Heart right ventricle (tissue), 16 donors: Measurements from ENCODE around the gene SPATA31D1. TPM values are rescaled to one million over a fixed set of nuclear protein-coding genes. Genes with fewer than 3 reads are reported as not detected.

Experiments
- ATAC-seq, 8 donors: fragments of 200-7000 bp; cut with Tn5 transposase; one replicate each; pipeline ENCODE4 v1.9.1; 2020; ENCODE audit warnings: mild to moderate bottlenecking in 8 of 8, moderate library complexity in 8 of 8, moderate number of reproducible peaks in 1 of 8
- DNase-seq, 2 donors: peaks; one replicate each; pipeline ENCODE4 v3.0.0-alpha.2; 2020
- H3K27ac ChIP-seq, 10 donors: fragments of 200-600 bp; sonication (generic) in 2 of 10; one replicate each; pipeline versions ENCODE4 v1.5.0 to v1.8.0; 2020 to 2022; ENCODE audit warnings: mild to moderate bottlenecking in 3 of 10
- H3K27me3 ChIP-seq, 7 donors: fragments of 200-600 bp; one replicate each; pipeline ENCODE4 v1.8.0; 2021 to 2022; ENCODE audit warnings: mild to moderate bottlenecking in 2 of 7
- H3K36me3 ChIP-seq, 9 donors: fragments of 200-600 bp; sonication (generic) in 1 of 9; one replicate each; pipeline versions ENCODE4 v1.5.0 to v1.8.0; 2020 to 2022; ENCODE audit warnings: mild to moderate bottlenecking in 2 of 9
- H3K4me1 ChIP-seq, 9 donors: fragments of 200-600 bp; sonication (generic) in 1 of 9; one replicate each; pipeline versions ENCODE4 v1.5.0 to v1.8.0; 2020 to 2022; ENCODE audit warnings: mild to moderate bottlenecking in 4 of 9
- H3K4me3 ChIP-seq, 10 donors: fragments of 200-600 bp; sonication (generic) in 2 of 10; one replicate each; pipeline versions ENCODE4 v1.5.0 to v1.8.0; 2020 to 2022; ENCODE audit warnings: mild to moderate bottlenecking in 7 of 10, moderate library complexity in 2 of 10
- H3K9me3 ChIP-seq, 11 donors: fragments of 200-600 bp in 10 of 11; sonication (generic) in 2 of 11; one replicate each; pipeline versions ENCODE4 v1.5.0 to v1.8.0; 2013 to 2022; ENCODE audit warnings: mild to moderate bottlenecking in 2 of 11, control low read depth in 1 of 11, moderate library complexity in 1 of 11
- CTCF ChIP-seq, 9 donors: fragments of 200-600 bp; sonication (generic) in 2 of 9; IDR thresholded peaks; one replicate each; pipeline versions ENCODE4 v1.5.0 to v1.8.0; 2021 to 2022; ENCODE audit warnings: antibody characterized with exemption in 9 of 9, mild to moderate bottlenecking in 5 of 9, moderate library complexity in 1 of 9
- WGBS, 2 donors: extraction: QIAGEN DNeasy Blood & Tissue Kit; methylation state at CpG; one replicate each; pipeline ENCODE4 v1.1.7; 2013; ENCODE audit warnings: inconsistent platforms in 1 of 2; 5-methylcytosine and 5-hydroxymethylcytosine counted together
- intact Hi-C, 10 donors: fragments of 100-400 bp; cut with DNase I; formaldehyde crosslinking; loops; one replicate each; pipeline versions ENCODE4 v1.11.1 to v1.14.2; 2022
- polyA plus RNA-seq, 2 donors: library from polyadenylated mRNA; stranded (reverse); fragments of 200-250 nt; gene quantifications; one replicate each; pipeline ENCODE4 v1.2.3, GENCODE V29; 2013
- total RNA-seq, 10 donors: library from RNA; stranded (reverse); fragmentation: NEBNext Ultra II Directional in 3 of 10; extraction: Animal tissue kit (Norgen Biotek cat#: 25700) in 3 of 10; gene quantifications; one replicate each; pipeline versions ENCODE4 v1.2.1 to v1.2.4, GENCODE V29; 2021 to 2023
- donor health status: Arrhythmogenic right ventricular cardiomyopathy.
- donor health status: ischemic (EF 13 %, LVEDD 7.1; RV severe dilation, severe dysfunction).
- donor health status: healthy with polysubstance abuse.
- donor health status: DM: no; HTN: yes; CAD: no.
- donor health status: DM: no; HTN: no; CAD: no.
- donor health status: ischemic (EF 25% LVEDD 6.9; RV normal size, moderate dysfunction).
- donor health status: ischemic (EF 25% LVEDD 5.7; RV mildly dilated, moderate dysfunction).
- donor health status: healthy.
- donor health status: DM: yes; HTN: yes; CAD: no.
- donor health status: Ischemic cardiomyopathy.
- donor health status: ischemic (EF 35%, LVEDD 5.7; RV mildly dilated, moderate dysfunction).
- donor health status: nonischemic (EF 11% LVEDD 7.7; RV severe dilation, severe dysfunction).
- donor health status: DM: yes; HTN: yes; CAD: no.
- donor health status: PGD.
- donor health status: ischemic (EF 29% LVEDD 5.4; RV normal size, mild dysfunction).
- donor health status: nonischemic (EF 23%, LVEDD 6.1; RV moderate dilation, normal function).

Gene SPATA31D1
- total and polyA plus RNA-seq, 12 donors: 0.07 TPM; not detected in 11

GRCh38 chr9:82038897-82039296 lies 50.3 kb downstream of the SPATA31D1 start:
- no peak overlapping the region for H3K4me3 ChIP-seq
- WGBS, 2 donors: 88% methylated on average over 2 of the region's 2 CpGs
- H3K27ac ChIP-seq: no peak overlapping the region
- DNase-seq (no peak), ATAC-seq (no peak)
- no peaks in the 10 kb centered on the region for H3K4me1 ChIP-seq
- TF ChIP-seq CTCF (IDR thresholded peaks at IDR 0.05): no peak
- intact Hi-C loops: loop anchor here in 1 of 10 donors (5.0 kb wide), 1 partner anchor 338 kb away; no protein-coding TSS in a partner anchor
- no peaks in the 10 kb centered on the region for H3K36me3 ChIP-seq
- no peaks in the 10 kb centered on the region for H3K27me3 ChIP-seq
- peaks cover 0 to 4% (median 0%) of the 10 kb centered on the region in 11 donors for H3K9me3 ChIP-seq

Other genes with a start within 250 kb of the SPATA31D1 start
- not detected for gene SPATA31D4, start 60.3 kb upstream of the SPATA31D1 start, total RNA-seq
- gene SPATA31D4, start 60.3 kb upstream of the SPATA31D1 start, polyA plus RNA-seq: not detected
- gene SPATA31D3, start 45.3 kb upstream of the SPATA31D1 start, total RNA-seq: not detected
- not detected for gene SPATA31D3, start 45.3 kb upstream of the SPATA31D1 start, polyA plus RNA-seq